CD14-positive monocyte (primary cell): ENCODE data around the gene CNTNAP2. TPM values are rescaled to one million over a fixed set of nuclear protein-coding genes. Genes with fewer than 3 reads are reported as not detected.

Source experiments
- DNase-seq, 3 donors: peaks; one replicate each; pipeline ENCODE4 v3.0.0-alpha.2; 2011 to 2022
- H2AFZ ChIP-seq: 2 replicates; pipeline ENCODE4 v1.6.0; 2012; ENCODE audit warnings: mild to moderate bottlenecking, low read depth, low read length, inconsistent platforms; ENCODE audit not compliant: insufficient read depth, poor library complexity, severe bottlenecking
- H3K27ac ChIP-seq, 2 donors: 1 replicate in 1 of 2; 2 replicates in 1 of 2; pipeline ENCODE4 v1.5.1; 2012 to 2013; ENCODE audit warnings: low read length in 2 of 2, control low read depth in 1 of 2, inconsistent platforms in 1 of 2, low read depth in 1 of 2, mild to moderate bottlenecking in 1 of 2
- H3K27me3 ChIP-seq, 2 donors: one replicate each; pipeline versions ENCODE4 v1.6.0 to v1.6.1; 2011 to 2013; ENCODE audit warnings: low read length in 2 of 2; ENCODE audit not compliant: control insufficient read depth in 2 of 2, insufficient read depth in 2 of 2
- H3K36me3 ChIP-seq, 2 donors: replicated peaks in 1 of 2; 1 replicate in 1 of 2; 2 replicates in 1 of 2; pipeline versions ENCODE4 v1.5.1 to v1.6.1; 2012 to 2013; ENCODE audit warnings: low read length in 2 of 2, control low read depth in 1 of 2, inconsistent platforms in 1 of 2, mild to moderate bottlenecking in 1 of 2; ENCODE audit not compliant: insufficient read depth in 2 of 2, control insufficient read depth in 1 of 2
- H3K4me1 ChIP-seq, 2 donors: 1 replicate in 1 of 2; 2 replicates in 1 of 2; pipeline versions ENCODE4 v1.5.1 to v1.6.1; 2012 to 2013; ENCODE audit warnings: low read length in 2 of 2, control low read depth in 1 of 2, inconsistent platforms in 1 of 2, mild to moderate bottlenecking in 1 of 2, moderate library complexity in 1 of 2; ENCODE audit not compliant: insufficient read depth in 2 of 2, control insufficient read depth in 1 of 2
- H3K4me2 ChIP-seq: replicated peaks from 2 replicates; pipeline ENCODE3; 2012; ENCODE audit warnings: low read length, moderate library complexity, mild to moderate bottlenecking; ENCODE audit not compliant: poor library complexity, severe bottlenecking; ENCODE audit errors: extremely low read depth
- H3K4me3 ChIP-seq, 3 experiments: fragments of 200-600 bp in 1 of 3; sonication (generic) in 1 of 3; replicated peaks in 1 of 3; 1 replicate in 2 of 3; 2 replicates in 1 of 3; pipeline ENCODE4 v1.5.1; 2011 to 2013; ENCODE audit warnings: low read length in 3 of 3, mild to moderate bottlenecking in 3 of 3, control low read depth in 2 of 3, low read depth in 2 of 3, inconsistent platforms in 1 of 3, moderate library complexity in 1 of 3
- H3K79me2 ChIP-seq: 2 replicates; pipeline ENCODE4 v1.6.0; 2012; ENCODE audit warnings: mild to moderate bottlenecking, control low read depth, inconsistent platforms, low read length, moderate library complexity; ENCODE audit not compliant: insufficient read depth
- H3K9ac ChIP-seq: 2 replicates; pipeline ENCODE4 v1.6.0; 2017; ENCODE audit warnings: low read length, mild to moderate bottlenecking; ENCODE audit not compliant: insufficient read depth, poor library complexity, severe bottlenecking
- H3K9me3 ChIP-seq, 2 donors: replicated peaks in 1 of 2; 1 replicate in 1 of 2; 2 replicates in 1 of 2; pipeline versions ENCODE4 v1.5.1 to v1.6.1; 2012 to 2013; ENCODE audit warnings: low read length in 2 of 2, control low read depth in 1 of 2; ENCODE audit not compliant: control insufficient read depth in 1 of 2, insufficient read depth in 1 of 2
- H4K20me1 ChIP-seq: 2 replicates; pipeline ENCODE4 v1.6.0; 2012; ENCODE audit warnings: mild to moderate bottlenecking, low read length, control low read depth, moderate library complexity; ENCODE audit not compliant: insufficient read depth
- H3K27ac Mint-ChIP-seq, 7 donors: one replicate each; pipeline ENCODE4 v1.8.0; 2020; ENCODE audit warnings: mild to moderate bottlenecking in 7 of 7, mixed read lengths in 7 of 7, moderate library complexity in 6 of 7, inconsistent platforms in 2 of 7
- H3K27me3 Mint-ChIP-seq, 3 donors: one replicate each; pipeline ENCODE4 v1.8.0; 2021 to 2022; ENCODE audit warnings: low read depth in 3 of 3, mild to moderate bottlenecking in 3 of 3, mixed read lengths in 3 of 3, moderate library complexity in 3 of 3, inconsistent platforms in 1 of 3
- H3K36me3 Mint-ChIP-seq, 2 donors: one replicate each; pipeline ENCODE4 v1.8.0; 2020; ENCODE audit warnings: mixed read lengths in 2 of 2, inconsistent platforms in 1 of 2, mild to moderate bottlenecking in 1 of 2
- H3K4me1 Mint-ChIP-seq: one replicate; pipeline ENCODE4 v1.8.0; 2020; ENCODE audit warnings: mild to moderate bottlenecking, mixed read lengths
- H3K4me3 Mint-ChIP-seq, 2 donors: one replicate each; pipeline ENCODE4 v1.8.0; 2020; ENCODE audit warnings: mild to moderate bottlenecking in 2 of 2, mixed read lengths in 2 of 2, moderate library complexity in 1 of 2
- H3K9me3 Mint-ChIP-seq, 7 donors: one replicate each; pipeline ENCODE4 v1.8.0; 2020 to 2022; ENCODE audit warnings: mixed read lengths in 7 of 7, mild to moderate bottlenecking in 6 of 7, moderate library complexity in 6 of 7, inconsistent platforms in 2 of 7
- CTCF ChIP-seq: fragments of 200-600 bp; IDR thresholded peaks from one replicate; pipeline ENCODE4 v1.8.0; 2022; ENCODE audit warnings: antibody characterized with exemption, mild to moderate bottlenecking
- WGBS: methylation state at CpG from one replicate; pipeline ENCODE4 v1.1.5; 2013; ENCODE audit warnings: missing lambda C conversion rate; ENCODE audit not compliant: insufficient coverage; 5-methylcytosine and 5-hydroxymethylcytosine counted together
- intact Hi-C, 2 donors: fragments of 100-400 bp; cut with micrococcal nuclease; formaldehyde crosslinking; loops; one replicate each; pipeline versions ENCODE4 v1.15.0 to v1.15.1; 2023
- polyA plus RNA-seq, 3 donors: library from polyadenylated mRNA; depleted of rRNA in 1 of 3; unstranded in 2 of 3; stranded (reverse) in 1 of 3; fragments of 300-500 nt in 2 of 3; fragments of >200 nt in 1 of 3; fragmentation: Illumina TruSeq in 2 of 3; gene quantifications; 1 replicate in 2 of 3; 2 replicates in 1 of 3; pipeline ENCODE4 v1.2.3, GENCODE V29; 2012 to 2021

CNTNAP2 gene
- polyA plus RNA-seq, 3 donors, result 0.01 TPM; not detected in 2

GRCh38 chr7:146401939-146402338 is 285.3 kb downstream of the CNTNAP2 start:
- Mint-ChIP-seq H3K36me3 (no peaks in the 10 kb centered on the region), H3K4me1 (no peaks in the 10 kb centered on the region), H3K27ac (no peak overlapping the region), H3K27me3 (no peaks in the 10 kb centered on the region), H3K4me3 (no peak overlapping the region), H3K9me3 (peaks cover 0 to 14% (median 4%) of the 10 kb centered on the region in 7 donors)
- no peaks in the 10 kb centered on the region for H3K79me2 ChIP-seq
- H3K36me3 ChIP-seq, result no peaks in the 10 kb centered on the region
- no peaks in the 10 kb centered on the region for H3K27me3 ChIP-seq
- DNase-seq, result no peak
- H3K9ac ChIP-seq, result no peak overlapping the region
- intact Hi-C loops, result no loop called here
- peaks cover 0 to 10% of the 10 kb centered on the region in 2 donors for H3K9me3 ChIP-seq
- no peaks in the 10 kb centered on the region for H3K4me1 ChIP-seq
- WGBS, result no CpG with 5 or more reads among the region's 3 CpGs
- no peaks in the 10 kb centered on the region for H4K20me1 ChIP-seq
- no peak overlapping the region for H3K4me3 ChIP-seq
- TF ChIP-seq CTCF, result no peak
- H3K4me2 ChIP-seq, result no peak overlapping the region
- H3K27ac ChIP-seq, result no peak overlapping the region
- no peak overlapping the region for H2AFZ ChIP-seq

- no peak for TF ChIP-seq CTCF
- no CpG with 5 or more reads among the region's 1 CpG for WGBS
- Histone ChIP-seq H3K4me3 (no peak overlapping the region), H3K9ac (no peak overlapping the region), H3K4me2 (no peak overlapping the region), H2AFZ (no peak overlapping the region), H3K27ac (no peak overlapping the region), H3K79me2 (no peaks in the 10 kb centered on the region), H3K27me3 (no peaks in the 10 kb centered on the region), H3K36me3 (no peaks in the 10 kb centered on the region), H3K4me1 (no peaks in the 10 kb centered on the region), H4K20me1 (no peaks in the 10 kb centered on the region), H3K9me3 (peaks cover 0 to 7% of the 10 kb centered on the region in 2 donors)
- DNase-seq, result no peak
- Mint-ChIP-seq H3K4me3 (no peak overlapping the region), H3K36me3 (no peaks in the 10 kb centered on the region), H3K27ac (no peak overlapping the region), H3K4me1 (no peaks in the 10 kb centered on the region), H3K27me3 (no peaks in the 10 kb centered on the region), H3K9me3 (peaks cover 0 to 5% (median 3%) of the 10 kb centered on the region in 7 donors)
- intact Hi-C loops, result no loop called here
These were observed 289.1 kb downstream of the CNTNAP2 start for GRCh38 chr7:146405737-146406136.
